Measurements from ENCODE around the gene CAT.
A peak's percentile ranks its signal among the peaks of the same experiment; 100 is the strongest.

Gene CAT

GRCh38 chr11:34432822-34433221 lies 5.9 kb upstream of the CAT start:
- no peaks in the 10 kb centered on the region for H3K79me2 ChIP-seq (ENCODE audit: control insufficient read depth, low read length)
- no peak overlapping the region for H3K4me2 ChIP-seq (ENCODE audit: low read length)
- no peaks in the 10 kb centered on the region for H3K9me3 ChIP-seq (ENCODE audit: control insufficient read depth, insufficient read depth, low read length)
- H3K27ac ChIP-seq (ENCODE audit: low read depth, low read length), result no peak overlapping the region
- H3K9me2 ChIP-seq (replicated peaks; ENCODE audit: control insufficient read depth, low read length), result no peaks in the 10 kb centered on the region
- H3K4me3 ChIP-seq (ENCODE audit: low read length), result no peak overlapping the region
- TF ChIP-seq CTCF (IDR thresholded peaks at IDR 0.05; ENCODE audit: low read depth, low read length, poor library complexity, severe bottlenecking) (no peak), EZH2phosphoT487 (IDR thresholded peaks at IDR 0.05; ENCODE audit: borderline replicate concordance, low read length) (no peak)
- H3K4me1 ChIP-seq (ENCODE audit: control insufficient read depth, low read length), result no peaks in the 10 kb centered on the region
- no peaks in the 10 kb centered on the region for H4K20me1 ChIP-seq (ENCODE audit: control insufficient read depth, insufficient read depth, low read depth, low read length)
- H3K27me3 ChIP-seq (ENCODE audit: control insufficient read depth, low read length), result no peaks in the 10 kb centered on the region
- H3F3A ChIP-seq (ENCODE audit: control insufficient read depth, insufficient read depth), result no peaks in the 10 kb centered on the region
- no peaks in the 10 kb centered on the region for H3K36me3 ChIP-seq (ENCODE audit: control insufficient read depth, low read length)

- H3K27me3 ChIP-seq (ENCODE audit: control insufficient read depth, low read length), result no peaks in the 10 kb centered on the region
- no peak overlapping the region for H3K27ac ChIP-seq (ENCODE audit: low read depth, low read length)
- H3K4me3 ChIP-seq (ENCODE audit: low read length), result no peak overlapping the region
- H3K4me1 ChIP-seq (ENCODE audit: control insufficient read depth, low read length), result no peaks in the 10 kb centered on the region
- no peaks in the 10 kb centered on the region for H3K36me3 ChIP-seq (ENCODE audit: control insufficient read depth, low read length)
- no peaks in the 10 kb centered on the region for H3K79me2 ChIP-seq (ENCODE audit: control insufficient read depth, low read length)
- no peak overlapping the region for H3K4me2 ChIP-seq (ENCODE audit: low read length)
- TF ChIP-seq EZH2phosphoT487 (IDR thresholded peaks at IDR 0.05; ENCODE audit: borderline replicate concordance, low read length) (no peak), CTCF (IDR thresholded peaks at IDR 0.05; ENCODE audit: low read depth, low read length, poor library complexity, severe bottlenecking) (no peak)
- no peaks in the 10 kb centered on the region for H3K9me3 ChIP-seq (ENCODE audit: control insufficient read depth, insufficient read depth, low read length)
- no peaks in the 10 kb centered on the region for H3F3A ChIP-seq (ENCODE audit: control insufficient read depth, insufficient read depth)
- no peaks in the 10 kb centered on the region for H3K9me2 ChIP-seq (replicated peaks; ENCODE audit: control insufficient read depth, low read length)
- no peaks in the 10 kb centered on the region for H4K20me1 ChIP-seq (ENCODE audit: control insufficient read depth, insufficient read depth, low read depth, low read length)
Observed at GRCh38 chr11:34433899-34434298, 4.8 kb upstream of the CAT start.

GRCh38 chr11:34437224-34438125 lies 1.3 kb upstream of the CAT start:
- Histone ChIP-seq H3K9me2 (replicated peaks; ENCODE audit: control insufficient read depth, low read length) (no peaks in the 10 kb centered on the region), H3K4me3 (ENCODE audit: low read length) (peak overlapping the region; percentile 81), H3K4me2 (ENCODE audit: low read length) (peak overlapping the region; percentile 80), H3K79me2 (ENCODE audit: control insufficient read depth, low read length) (peaks cover 14% of the 10 kb centered on the region), H3K27ac (ENCODE audit: low read depth, low read length) (no peak overlapping the region), H3K27me3 (ENCODE audit: control insufficient read depth, low read length) (no peaks in the 10 kb centered on the region), H3K9me3 (ENCODE audit: control insufficient read depth, insufficient read depth, low read length) (no peaks in the 10 kb centered on the region), H3K4me1 (ENCODE audit: control insufficient read depth, low read length) (peaks cover 8% of the 10 kb centered on the region), H3F3A (ENCODE audit: control insufficient read depth, insufficient read depth) (no peaks in the 10 kb centered on the region), H3K36me3 (ENCODE audit: control insufficient read depth, low read length) (0 out of 2 replicates have a peak, but pooled peaks cover 3% of the 10 kb centered on the region), H4K20me1 (ENCODE audit: control insufficient read depth, insufficient read depth, low read depth, low read length) (no peaks in the 10 kb centered on the region)
- TF ChIP-seq CTCF (IDR thresholded peaks at IDR 0.05; ENCODE audit: low read depth, low read length, poor library complexity, severe bottlenecking), result no peak
- no peak for TF ChIP-seq EZH2phosphoT487 (IDR thresholded peaks at IDR 0.05; ENCODE audit: borderline replicate concordance, low read length)
